ENCODE results near the gene CADM1.

Gene CADM1

GRCh38 chr11:115199481-115200069, 304.6 kb downstream of the CADM1 start:
- DNase-seq, result no peak

GRCh38 chr11:115198321-115198741, 305.9 kb downstream of the CADM1 start:
- DNase-seq, result no peak

GRCh38 chr11:115197433-115197832, 306.8 kb downstream of the CADM1 start:
- DNase-seq, result no peak

GRCh38 chr11:115197031-115197430, 307.2 kb downstream of the CADM1 start:
- DNase-seq, result no peak

GRCh38 chr11:115194802-115195110, 309.5 kb downstream of the CADM1 start:
- no peak for DNase-seq

GRCh38 chr11:115193914-115194801, 310.1 kb downstream of the CADM1 start:
- DNase-seq, result peak; percentile 84

- no peak for DNase-seq
Observed at GRCh38 chr11:115191761-115192160, 312.5 kb downstream of the CADM1 start.

GRCh38 chr11:115190196-115190595, 314.0 kb downstream of the CADM1 start:
- no peak for DNase-seq

- DNase-seq, result no peak
Observed at GRCh38 chr11:115188898-115189278, 315.3 kb downstream of the CADM1 start.

GRCh38 chr11:115188188-115188897, 315.9 kb downstream of the CADM1 start:
- no peak for DNase-seq

GRCh38 chr11:115185931-115186330, 318.3 kb downstream of the CADM1 start:
- DNase-seq, result no peak

- DNase-seq, result no peak
Observed at GRCh38 chr11:115185507-115185906, 318.7 kb downstream of the CADM1 start.

- DNase-seq, result no peak
Observed at GRCh38 chr11:115184901-115185300, 319.3 kb downstream of the CADM1 start.

- no peak for DNase-seq
Observed at GRCh38 chr11:115183830-115184229, 320.4 kb downstream of the CADM1 start.

- DNase-seq, result no peak
Observed at GRCh38 chr11:115183136-115183535, 321.1 kb downstream of the CADM1 start.

GRCh38 chr11:115182282-115182955, 321.8 kb downstream of the CADM1 start:
- no peak for DNase-seq

GRCh38 chr11:115181538-115181937, 322.7 kb downstream of the CADM1 start:
- DNase-seq, result no peak

GRCh38 chr11:115180272-115180671, 323.9 kb downstream of the CADM1 start:
- no peak for DNase-seq

- DNase-seq, result no peak
Observed at GRCh38 chr11:115179636-115180035, 324.6 kb downstream of the CADM1 start.

GRCh38 chr11:115178705-115179104, 325.5 kb downstream of the CADM1 start:
- no peak for DNase-seq

- no peak for DNase-seq
Observed at GRCh38 chr11:115173136-115173535, 331.1 kb downstream of the CADM1 start.

GRCh38 chr11:115170133-115170815, 333.9 kb downstream of the CADM1 start:
- peak; percentile 52 for DNase-seq

- no peak for DNase-seq
Observed at GRCh38 chr11:115169251-115169650, 335.0 kb downstream of the CADM1 start.

All from islet precursor cell (in vitro differentiated cells).